T-helper 2 cell (primary cell): ENCODE measurements around the gene PLOD3.
A peak's percentile ranks its signal among the peaks of the same experiment; 100 is the strongest.

Experiments used
- DNase-seq, 5 experiments: peaks; one replicate each; pipeline versions ENCODE4 v3.0.0 to v3.0.0-alpha.2; 2012 to 2022

PLOD3 gene

GRCh38 chr7:101238226-101239182 lies 21.1 kb upstream of the PLOD3 start:
- no peak for DNase-seq

GRCh38 chr7:101237206-101238067 lies 20.1 kb upstream of the PLOD3 start, which contains the start of gene CLDN15:
Gene CLDN15, minus strand, starts transcription at chr7:101237802. Its CDS starts 221 bp downstream, at chr7:101237581.
- DNase-seq: no peak

GRCh38 chr7:101236292-101236835 lies 19.0 kb upstream of the PLOD3 start:
- no peak for DNase-seq

GRCh38 chr7:101235522-101235921 lies 18.1 kb upstream of the PLOD3 start:
- DNase-seq: no peak

DNA sequence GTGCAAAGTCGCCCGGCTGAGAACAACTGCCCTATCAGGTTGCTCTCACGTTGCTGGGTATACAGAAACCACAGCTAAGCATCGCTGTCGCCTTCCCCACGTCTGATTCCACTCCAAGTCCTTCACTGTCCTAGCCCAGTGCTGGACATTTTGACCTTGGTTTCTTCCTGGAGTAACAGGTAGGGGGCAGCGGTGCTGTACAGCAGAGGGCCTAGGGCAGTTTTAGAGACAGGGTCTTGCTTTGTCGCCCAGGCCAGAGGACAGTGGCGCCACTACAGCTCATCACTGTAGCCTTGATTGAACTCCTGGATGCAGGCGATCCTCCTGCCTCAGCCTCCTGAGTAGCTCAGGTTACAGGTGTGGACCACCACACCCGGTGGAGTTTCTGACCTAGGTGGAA lies 17.7 kb upstream of the PLOD3 start:
- DNase-seq: no peak

- DNase-seq: no peak
Measured at GRCh38 chr7:101234636-101235035, 17.3 kb upstream of the PLOD3 start.

DNA sequence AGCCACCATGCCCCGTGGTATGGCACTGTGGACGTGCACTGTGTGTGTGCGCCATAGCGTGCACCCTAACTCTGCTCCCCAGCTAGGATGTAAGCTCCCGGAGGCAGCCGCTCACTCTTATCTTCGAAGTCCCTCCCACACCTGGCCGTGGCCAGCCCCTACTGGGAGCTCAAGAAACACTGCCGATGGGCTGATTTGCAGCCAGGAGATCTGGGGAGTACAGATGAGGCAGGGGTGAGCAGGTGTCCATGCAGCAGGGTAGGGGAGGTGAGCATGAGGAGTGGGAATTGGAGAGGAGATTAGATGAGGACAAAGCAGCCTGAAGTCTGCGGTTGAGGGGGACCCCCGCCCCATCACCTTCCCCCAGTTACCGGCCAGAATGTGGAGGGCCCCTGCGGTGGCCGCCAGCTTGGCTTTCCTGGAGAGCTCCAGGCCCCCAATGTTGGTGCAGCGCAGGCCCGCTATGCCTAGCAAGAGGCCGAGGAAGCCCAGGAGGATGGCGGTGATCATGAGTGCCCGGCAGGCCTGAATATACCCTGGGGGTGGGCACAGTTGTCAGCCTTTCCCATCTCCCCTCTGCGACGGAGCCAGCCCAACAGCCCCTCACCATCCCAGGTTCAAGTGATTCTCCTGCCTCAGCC lies 16.6 kb upstream of the PLOD3 start:
- no peak for DNase-seq

GRCh38 chr7:101232141-101232850 lies 14.9 kb upstream of the PLOD3 start:
- DNase-seq: no peak

GRCh38 chr7:101231644-101232043 lies 14.3 kb upstream of the PLOD3 start:
- no peak for DNase-seq

- no peak for DNase-seq
Measured at GRCh38 chr7:101226721-101227120, 9.3 kb upstream of the PLOD3 start.

- DNase-seq: no peak
Measured at GRCh38 chr7:101225650-101226049, 8.3 kb upstream of the PLOD3 start.

DNA sequence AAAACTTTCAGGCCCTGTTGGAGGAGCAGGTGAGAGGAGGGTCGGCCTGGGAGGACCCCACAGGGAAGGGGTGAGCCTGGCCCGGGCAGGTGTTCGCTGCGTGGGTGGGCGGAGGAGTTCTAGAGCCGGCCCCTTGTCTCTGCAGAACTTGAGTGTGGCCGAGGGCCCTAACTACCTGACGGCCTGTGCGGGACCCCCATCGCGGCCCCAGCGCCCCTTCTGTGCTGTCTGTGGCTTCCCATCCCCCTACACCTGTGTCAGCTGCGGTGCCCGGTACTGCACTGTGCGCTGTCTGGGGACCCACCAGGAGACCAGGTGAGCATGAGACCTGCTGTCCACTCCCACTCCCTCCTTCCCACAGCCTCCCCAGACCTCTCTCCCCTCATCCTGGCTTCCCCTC lies 6.1 kb upstream of the PLOD3 start:
- no peak for DNase-seq

GRCh38 chr7:101222275-101222830 lies 5.0 kb upstream of the PLOD3 start:
- DNase-seq: no peak

- DNase-seq: no peak
Measured at GRCh38 chr7:101220295-101220694, 2.9 kb upstream of the PLOD3 start.

DNA sequence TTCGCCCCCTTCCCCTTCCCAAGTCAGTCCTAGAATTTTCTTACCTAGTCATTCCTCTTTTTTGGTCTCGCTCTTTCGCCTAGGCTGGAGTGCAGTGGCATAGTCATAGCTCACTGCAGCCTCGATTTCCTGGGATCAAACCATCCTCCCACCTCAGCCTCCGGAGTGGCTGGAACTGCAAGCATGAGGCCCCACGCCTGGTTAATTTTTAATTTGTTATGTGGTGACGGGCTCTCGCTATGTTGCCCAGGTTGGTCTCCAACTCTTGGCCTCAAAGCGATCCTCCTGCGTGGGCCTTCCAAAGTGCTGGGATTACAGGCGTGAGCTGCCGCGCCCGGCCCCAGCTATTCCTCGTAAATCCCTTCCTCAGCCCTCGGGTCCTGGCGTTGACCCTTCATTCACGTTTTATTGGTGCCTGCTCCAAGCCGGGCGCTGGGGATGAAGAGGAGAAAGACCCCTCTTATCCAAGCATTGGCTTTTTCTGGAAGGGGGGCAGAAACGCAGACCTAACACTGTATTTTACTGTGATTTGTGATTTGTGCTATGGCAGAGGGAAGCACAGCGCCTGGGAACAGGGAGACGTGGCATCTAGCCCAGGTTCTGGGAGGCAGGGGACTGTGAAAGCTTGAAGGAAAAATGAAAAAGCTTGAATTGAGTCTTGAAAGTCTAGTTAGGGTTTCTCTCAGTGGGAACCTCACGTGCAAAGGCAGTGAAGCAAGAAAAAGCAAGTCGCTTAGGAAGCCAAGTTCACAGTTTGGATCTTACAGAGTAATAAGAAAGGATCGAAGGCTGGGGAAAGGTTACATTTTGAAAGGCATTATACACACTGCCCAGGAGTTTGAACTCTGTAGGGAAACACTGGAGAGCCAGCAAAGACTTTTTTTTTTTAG lies 1.1 kb upstream of the PLOD3 start:
- no peak for DNase-seq

DNA sequence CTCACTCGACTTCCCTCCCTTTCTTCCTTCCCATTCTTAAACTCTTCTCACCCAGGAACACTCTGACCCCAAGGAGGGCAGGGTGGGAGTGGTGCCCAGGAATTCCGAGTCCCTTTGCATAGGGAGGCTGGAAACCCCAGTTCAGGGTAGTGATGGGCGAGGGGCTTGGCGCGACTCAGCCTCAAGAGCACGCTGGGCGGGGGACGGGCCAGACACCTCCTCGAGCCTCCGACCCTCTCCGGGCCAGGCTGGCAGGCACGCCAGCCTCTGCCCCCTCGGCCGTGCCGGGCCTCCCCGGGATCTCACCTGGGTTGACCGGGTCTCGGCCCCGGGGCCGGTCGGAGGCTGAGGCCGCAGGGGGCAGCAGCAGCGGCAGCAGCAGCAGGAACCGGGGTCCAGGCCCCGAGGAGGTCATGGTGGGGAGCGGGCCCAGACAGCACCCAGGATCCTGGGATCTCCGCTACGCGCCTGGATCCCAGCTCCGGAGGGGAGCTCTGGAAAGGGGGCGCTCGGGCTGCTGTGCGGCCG lies 457 bp downstream of the PLOD3 start:
- no peak for DNase-seq

- peak in 1 of 5 experiments; percentile 11 for DNase-seq
Measured at GRCh38 chr7:101216001-101216859, 1.2 kb downstream of the PLOD3 start.

- no peak for DNase-seq
Measured at GRCh38 chr7:101212014-101212413, 5.4 kb downstream of the PLOD3 start.

DNA sequence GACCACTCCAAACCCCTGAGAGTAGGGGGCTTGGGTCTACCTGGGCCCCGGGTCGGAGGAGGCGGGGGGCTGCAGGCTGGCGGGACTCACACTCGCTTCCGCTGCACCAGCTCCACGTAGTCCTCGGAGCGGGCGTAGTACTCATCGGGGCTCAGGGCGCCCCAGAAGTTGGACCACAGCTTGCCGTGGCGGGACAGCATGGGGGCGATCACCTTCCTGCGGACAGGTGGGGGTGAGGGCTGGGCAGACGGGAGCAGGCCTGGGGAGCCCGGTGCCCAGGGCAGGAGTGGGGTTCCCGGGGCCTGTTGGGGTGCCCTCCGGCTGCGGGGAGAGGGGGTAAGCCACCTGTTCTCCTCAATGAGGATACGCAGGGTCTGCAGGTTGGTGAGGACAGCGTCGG lies 5.9 kb downstream of the PLOD3 start:
- DNase-seq: no peak
